T-cell (primary cell): ENCODE measurements around the gene GLB1L. TPM values are rescaled to one million over a fixed set of nuclear protein-coding genes. Genes with fewer than 3 reads are reported as not detected.

Source experiments
- ATAC-seq, 4 experiments: fragments of 200-7000 bp in 3 of 4; fragments of 150-1000 bp in 1 of 4; cut with Tn5 transposase; replicated peaks in 1 of 4; 1 replicate in 3 of 4; 2 replicates in 1 of 4; pipeline ENCODE4 v1.10.0; 2021; ENCODE audit warnings: moderate library complexity in 3 of 4, mild to moderate bottlenecking in 2 of 4, moderate number of reproducible peaks in 1 of 4
- CTCF ChIA-PET, 2 donors: fragments of 300-600 bp; sonication (Branson Sonifier 250); formaldehyde crosslinking; loops; one replicate each; lab custom pipeline; 2022; ENCODE audit warnings: antibody characterized with exemption in 2 of 2; lab: Charles Lee
- POLR2A ChIA-PET, 2 donors: fragments of 300-600 bp; sonication (Branson Sonifier 250); formaldehyde crosslinking; loops; one replicate each; lab custom pipeline; 2022; ENCODE audit warnings: antibody characterized with exemption in 2 of 2; lab: Charles Lee
- DNase-seq, 35 experiments: peaks; one replicate each; pipeline versions ENCODE4 v3.0.0 to v3.0.0-alpha.2; 2013 to 2023
- H3K27ac ChIP-seq: one replicate; pipeline ENCODE4 v1.5.1; 2013; ENCODE audit warnings: low read length
- H3K27me3 ChIP-seq, 2 experiments: replicated peaks in 1 of 2; 1 replicate in 1 of 2; 2 replicates in 1 of 2; pipeline versions ENCODE4 v1.6.1 to v1.7.0; 2013; ENCODE audit warnings: low read length in 1 of 2, mixed read lengths in 1 of 2; ENCODE audit not compliant: control insufficient read depth in 2 of 2, insufficient read depth in 2 of 2; ENCODE audit errors: extremely low read depth in 1 of 2
- H3K36me3 ChIP-seq, 2 donors: 1 replicate in 1 of 2; 2 replicates in 1 of 2; pipeline versions ENCODE4 v1.6.1 to v1.7.0; 2013; ENCODE audit warnings: low read length in 1 of 2; ENCODE audit not compliant: control insufficient read depth in 2 of 2, insufficient read depth in 1 of 2; ENCODE audit errors: extremely low read depth in 1 of 2
- H3K4me1 ChIP-seq, 2 experiments: 1 replicate in 1 of 2; 2 replicates in 1 of 2; pipeline versions ENCODE4 v1.6.1 to v1.7.0; 2013; ENCODE audit warnings: low read length in 2 of 2, mixed read lengths in 1 of 2; ENCODE audit not compliant: insufficient read depth in 2 of 2, control insufficient read depth in 1 of 2; ENCODE audit errors: extremely low read depth in 1 of 2
- H3K4me3 ChIP-seq, 2 donors: 1 replicate in 1 of 2; 2 replicates in 1 of 2; pipeline versions ENCODE4 v1.5.1 to v1.7.0; 2013; ENCODE audit warnings: mild to moderate bottlenecking in 2 of 2, low read length in 1 of 2, moderate library complexity in 1 of 2; ENCODE audit not compliant: control insufficient read depth in 1 of 2; ENCODE audit errors: extremely low read depth in 1 of 2
- H3K9me3 ChIP-seq: 2 replicates; pipeline ENCODE4 v1.7.0; 2013
- H3K27ac Mint-ChIP-seq, 2 donors: one replicate each; pipeline ENCODE4 v1.8.0; 2020 to 2021; ENCODE audit warnings: mild to moderate bottlenecking in 2 of 2, mixed read lengths in 2 of 2
- H3K27me3 Mint-ChIP-seq, 2 donors: one replicate each; pipeline ENCODE4 v1.8.0; 2021 to 2022; ENCODE audit warnings: mixed read lengths in 2 of 2
- H3K36me3 Mint-ChIP-seq: one replicate; pipeline ENCODE4 v1.8.0; 2021; ENCODE audit warnings: mixed read lengths
- H3K4me1 Mint-ChIP-seq, 3 donors: one replicate each; pipeline ENCODE4 v1.8.0; 2020 to 2022; ENCODE audit warnings: mixed read lengths in 3 of 3, mild to moderate bottlenecking in 1 of 3
- H3K4me3 Mint-ChIP-seq, 3 donors: one replicate each; pipeline ENCODE4 v1.8.0; 2020 to 2022; ENCODE audit warnings: mild to moderate bottlenecking in 3 of 3, mixed read lengths in 3 of 3, moderate library complexity in 3 of 3
- H3K9me3 Mint-ChIP-seq, 3 donors: one replicate each; pipeline ENCODE4 v1.8.0; 2020 to 2022; ENCODE audit warnings: mixed read lengths in 3 of 3
- WGBS: methylation state at CpG from one replicate; pipeline ENCODE4 v1.1.5; 2013; ENCODE audit warnings: missing lambda C conversion rate; ENCODE audit not compliant: insufficient coverage; 5-methylcytosine and 5-hydroxymethylcytosine counted together
- total RNA-seq, 35 experiments: library from RNA in 6 of 35; stranded (reverse) in 6 of 35; fragments of 120-200 nt in 1 of 35; gene quantifications; one replicate each; pipeline versions ENCODE4 v1.2.1 to v1.2.4 and lab custom pipeline; 2013 to 2026

GLB1L gene
- total RNA-seq, 5 donors from 2014 or later (not counting 1 experiment from before 2014, with no cell fraction given), result 1.1 to 3.0 (median 1.8) TPM

DNA sequence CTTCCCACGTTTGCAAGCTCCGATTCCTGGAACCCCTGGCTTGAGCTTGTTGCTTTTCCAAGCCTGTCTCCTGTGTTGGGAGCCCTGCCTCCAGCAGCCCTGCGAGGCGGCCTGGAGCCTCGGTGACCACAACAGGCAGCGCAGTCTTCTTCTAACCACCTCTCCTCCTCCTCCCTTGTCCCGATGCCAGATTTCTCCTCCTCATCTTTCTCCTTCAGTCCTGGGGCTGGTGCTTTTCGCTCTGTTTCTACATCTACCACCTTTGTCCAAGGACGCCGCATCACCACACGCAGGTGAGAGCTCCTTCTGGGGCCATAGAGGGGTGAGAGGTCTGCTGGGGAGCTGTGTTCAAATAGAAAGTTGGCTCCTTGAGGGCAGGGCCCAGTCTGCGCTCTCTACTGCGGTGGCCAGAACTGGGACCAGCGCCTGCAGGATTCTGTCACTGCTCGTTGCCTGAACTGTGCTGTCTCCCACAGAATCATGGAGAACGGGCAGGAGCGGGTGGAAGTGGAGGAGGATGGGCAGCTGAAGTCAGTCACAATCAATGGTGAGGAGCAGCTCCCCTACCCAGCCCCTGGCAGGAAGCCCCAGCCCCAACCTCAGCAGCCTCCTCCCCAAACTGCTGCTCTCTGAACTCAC is 37.8 kb upstream of the GLB1L start:
- no peak for DNase-seq
- no peak for ATAC-seq
- Mint-ChIP-seq H3K4me3 (no peak overlapping the region), H3K9me3 (no peaks in the 10 kb centered on the region), H3K4me1 (peaks cover 38 to 48% (median 42%) of the 10 kb centered on the region in 3 donors), H3K27me3 (no peaks in the 10 kb centered on the region), H3K36me3 (peaks cover 25% of the 10 kb centered on the region), H3K27ac (peak overlapping the region in 1 of 2 donors; percentile 11)
- Histone ChIP-seq H3K27me3 (no peaks in the 10 kb centered on the region), H3K4me3 (no peak overlapping the region), H3K9me3 (no peaks in the 10 kb centered on the region), H3K4me1 (peaks cover 7 to 37% of the 10 kb centered on the region in 2 experiments), H3K36me3 (peaks cover 23 to 62% of the 10 kb centered on the region in 2 donors), H3K27ac (no peak overlapping the region)
- WGBS, result 98% methylated on average over 9 of the region's 17 CpGs
- ChIA-PET POLR2A (interaction anchor here (0.6 to 0.7 kb wide), 3 partner anchors 9 to 26 kb away, joined by 3 to 7 read pairs (median 4); no protein-coding TSS in a partner anchor), CTCF (interaction anchor here (1.2 to 10.3 kb wide), 3 partner anchors 10 to 13 kb away, joined by 3 to 116 read pairs (median 6); no protein-coding TSS in a partner anchor)

DNA sequence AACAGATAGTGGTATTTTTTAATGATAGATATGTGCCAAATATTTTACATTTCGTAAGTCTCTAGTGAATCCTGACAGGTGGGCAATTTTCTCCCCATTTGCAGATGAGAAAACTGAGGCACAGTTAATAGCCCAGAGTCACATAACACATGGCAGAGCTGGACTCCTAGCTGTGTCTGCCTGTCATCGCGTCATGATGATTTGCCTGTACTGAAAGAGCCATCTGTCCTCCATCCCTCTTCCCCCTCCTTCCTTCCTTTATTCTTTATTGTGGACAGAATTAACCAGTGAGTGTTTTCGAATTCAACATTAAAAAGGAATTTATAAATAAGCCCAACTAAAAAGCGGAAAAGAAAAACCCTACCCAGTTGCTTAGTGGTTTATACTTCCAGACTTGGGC is 37.1 kb upstream of the GLB1L start:
- H3K4me3 Mint-ChIP-seq, result no peak overlapping the region

DNA sequence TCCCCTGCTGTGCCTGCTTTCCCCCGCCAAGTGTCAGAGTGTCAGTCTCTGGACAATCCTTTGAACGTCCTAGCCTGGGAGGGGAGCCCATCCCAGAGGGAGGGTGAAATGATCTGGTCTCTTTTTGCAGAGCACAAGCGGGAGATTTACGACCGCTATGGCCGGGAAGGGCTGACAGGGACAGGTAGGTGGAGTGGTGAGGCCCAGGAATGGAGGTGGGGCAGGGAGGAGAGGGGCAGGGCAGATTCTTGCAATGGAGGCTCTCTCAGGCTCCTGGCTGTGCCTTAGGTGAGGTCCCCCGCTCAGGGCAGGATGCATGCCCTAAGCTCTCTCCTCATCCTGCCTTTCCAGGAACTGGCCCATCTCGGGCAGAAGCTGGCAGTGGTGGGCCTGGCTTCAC is 36.3 kb upstream of the GLB1L start:
- Histone ChIP-seq H3K4me1 (peaks cover 11 to 45% of the 10 kb centered on the region in 2 experiments), H3K9me3 (no peaks in the 10 kb centered on the region), H3K27me3 (no peaks in the 10 kb centered on the region), H3K27ac (no peak overlapping the region), H3K4me3 (no peak overlapping the region), H3K36me3 (peaks cover 23 to 61% of the 10 kb centered on the region in 2 donors)
- DNase-seq (no peak), ATAC-seq (no peak)
- Mint-ChIP-seq H3K4me1 (peaks cover 47 to 59% (median 52%) of the 10 kb centered on the region in 3 donors), H3K4me3 (peak overlapping the region in 1 of 3 donors; percentile 85), H3K27ac (peak overlapping the region in 1 of 2 donors; percentile 22), H3K36me3 (peaks cover 25% of the 10 kb centered on the region), H3K27me3 (no peaks in the 10 kb centered on the region), H3K9me3 (no peaks in the 10 kb centered on the region)
- ChIA-PET POLR2A (interaction anchor here (0.5 to 1.2 kb wide), 2 partner anchors 10 to 37 kb away, joined by 3 to 5 read pairs; no protein-coding TSS in a partner anchor), CTCF (interaction anchor here (0.8 to 10.3 kb wide), 5 partner anchors 11 to 27 kb away, joined by 3 to 116 read pairs (median 9); partner anchors contain the start of gene TUBA4A (in 1 of the 2))
- 83% methylated on average over 5 of the region's 8 CpGs for WGBS

More for the DNA sequence above, 37.1 kb upstream of the GLB1L start:
- DNase-seq, result no peak
- peaks cover 45 to 55% (median 49%) of the 10 kb centered on the region in 3 donors for H3K4me1 Mint-ChIP-seq
- H3K36me3 Mint-ChIP-seq, result peaks cover 25% of the 10 kb centered on the region
- no peaks in the 10 kb centered on the region for H3K27me3 Mint-ChIP-seq
- no peaks in the 10 kb centered on the region for H3K27me3 ChIP-seq
- H3K9me3 ChIP-seq, result no peaks in the 10 kb centered on the region
- H3K4me1 ChIP-seq, result peaks cover 11 to 44% of the 10 kb centered on the region in 2 experiments
- H3K27ac Mint-ChIP-seq, result no peak overlapping the region
- CTCF ChIA-PET, result interaction anchor here (0.6 to 10.3 kb wide), 5 partner anchors 12 to 28 kb away, joined by 3 to 116 read pairs (median 9); partner anchors contain the start of gene TUBA4A (in 1 of the 2)
- ATAC-seq, result no peak
- H3K36me3 ChIP-seq, result peaks cover 23 to 62% of the 10 kb centered on the region in 2 donors
- POLR2A ChIA-PET, result interaction anchor here in 1 of 2 donors (0.7 kb wide), 1 partner anchor 10 kb away, joined by 4 read pairs; no protein-coding TSS in a partner anchor
- H3K4me3 ChIP-seq, result no peak overlapping the region
- no peaks in the 10 kb centered on the region for H3K9me3 Mint-ChIP-seq
- H3K27ac ChIP-seq, result no peak overlapping the region
- WGBS, result 100% methylated on average over 1 of the region's 5 CpGs

DNA sequence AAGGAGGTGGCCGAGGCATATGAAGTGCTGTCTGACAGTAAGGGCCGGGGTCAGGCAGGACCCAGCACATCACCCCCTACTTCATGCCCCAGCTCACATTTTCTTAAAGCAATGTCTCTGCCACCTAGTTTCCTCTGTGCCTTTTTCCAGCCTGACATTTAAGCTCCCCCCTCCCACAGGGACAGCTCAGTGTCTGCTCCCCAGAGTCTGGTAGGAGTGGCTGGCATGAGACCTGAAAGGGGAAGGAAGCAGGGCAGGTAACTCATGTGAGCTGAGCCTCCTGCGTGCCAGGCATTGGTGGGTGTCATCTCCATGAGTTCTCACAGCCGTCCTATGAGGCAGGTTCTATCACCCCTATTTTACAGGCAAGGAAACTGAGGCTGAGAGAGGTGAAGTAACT is 35.4 kb upstream of the GLB1L start:
- H3K27ac Mint-ChIP-seq, result peak overlapping the region; percentile 39 to 46
- H3K27ac ChIP-seq, result peak overlapping the region; percentile 100
- POLR2A ChIA-PET, result interaction anchor here (0.6 to 2.4 kb wide), 5 partner anchors 11 to 36 kb away, joined by 3 to 14 read pairs (median 7); partner anchors contain the start of genes GLB1L (in 1 of the 2), STK16 (in 1 of the 2), TUBA4A (in 1 of the 2) and TUBA4B (in 1 of the 2)
- H3K4me3 Mint-ChIP-seq, result peak overlapping the region; percentile 85 to 98 (median 97)
- H3K4me3 ChIP-seq, result no peak overlapping the region
- H3K36me3 Mint-ChIP-seq, result peaks cover 25% of the 10 kb centered on the region
- H3K27me3 Mint-ChIP-seq, result no peaks in the 10 kb centered on the region
- peaks cover 23 to 54% of the 10 kb centered on the region in 2 donors for H3K36me3 ChIP-seq
- WGBS, result no CpG with 5 or more reads among the region's 4 CpGs
- no peak for ATAC-seq
- DNase-seq, result no peak
- H3K9me3 Mint-ChIP-seq, result no peaks in the 10 kb centered on the region
- H3K4me1 ChIP-seq, result peaks cover 11 to 43% of the 10 kb centered on the region in 2 experiments
- peaks cover 47 to 59% (median 52%) of the 10 kb centered on the region in 3 donors for H3K4me1 Mint-ChIP-seq
- no peaks in the 10 kb centered on the region for H3K27me3 ChIP-seq
- CTCF ChIA-PET, result interaction anchor here (0.5 to 10.3 kb wide), 7 partner anchors 11 to 301 kb away, joined by 3 to 116 read pairs (median 6); partner anchors contain the start of gene TUBA4A (in 1 of the 2)
- H3K9me3 ChIP-seq, result no peaks in the 10 kb centered on the region

DNA sequence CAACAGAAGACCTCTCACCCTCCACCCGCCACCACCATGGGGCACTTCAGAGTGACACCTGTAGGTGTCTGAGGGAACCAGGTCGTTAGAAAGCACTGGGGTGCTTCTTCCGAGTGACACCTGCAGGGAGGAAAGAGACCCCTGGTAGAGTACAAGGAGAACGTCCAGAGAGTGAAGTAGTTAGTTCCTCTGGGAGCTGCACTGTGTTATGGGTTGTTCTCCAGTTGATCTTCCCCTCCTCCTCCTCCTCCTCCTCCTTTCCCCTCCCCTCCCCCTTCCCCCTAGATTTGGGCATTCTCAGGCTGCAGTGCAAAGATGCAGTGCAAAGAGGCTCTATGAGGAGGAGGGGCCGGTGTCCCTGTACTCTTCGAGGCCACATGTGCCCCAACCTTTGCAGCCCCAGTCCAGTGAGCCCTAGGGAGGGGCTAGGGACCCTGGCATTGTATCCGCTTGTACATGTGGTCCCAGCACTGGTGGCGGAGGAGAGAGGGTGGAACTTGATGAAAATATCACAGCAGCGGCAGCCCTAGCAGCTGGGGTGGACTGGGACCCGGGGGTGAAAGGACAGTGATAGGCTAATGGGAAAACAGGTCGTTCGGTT is 34.8 kb upstream of the GLB1L start:
- peak in 2 of 4 experiments; percentile 49 to 56 for ATAC-seq
- no peaks in the 10 kb centered on the region for H3K9me3 Mint-ChIP-seq
- Histone ChIP-seq H3K27me3 (no peaks in the 10 kb centered on the region), H3K9me3 (no peaks in the 10 kb centered on the region), H3K4me3 (peak overlapping the region; percentile 76 to 93), H3K36me3 (peaks cover 23 to 47% of the 10 kb centered on the region in 2 donors), H3K27ac (peak overlapping the region; percentile 100), H3K4me1 (peaks cover 11 to 42% of the 10 kb centered on the region in 2 experiments)
- DNase-seq, result peak in 2 of 35 experiments; percentile 89 to 91
- WGBS, result 76% methylated on average over 4 of the region's 12 CpGs
- POLR2A ChIA-PET, result interaction anchor here in 1 of 2 donors (0.6 to 2.4 kb wide), 6 partner anchors 26 to 1059 kb away, joined by 3 to 14 read pairs (median 4); partner anchors contain the start of genes GLB1L, STK16, TUBA4A and TUBA4B
- CTCF ChIA-PET, result interaction anchor here (0.9 to 10.3 kb wide), 8 partner anchors 12 to 121 kb away, joined by 3 to 116 read pairs (median 6); partner anchors contain the start of genes ANKZF1 (in 1 of the 2), ATG9A (in 1 of the 2), NHEJ1 (in 1 of the 2) and TUBA4A (in 1 of the 2)
- H3K27me3 Mint-ChIP-seq, result no peaks in the 10 kb centered on the region
- H3K4me1 Mint-ChIP-seq, result peaks cover 43 to 54% (median 49%) of the 10 kb centered on the region in 3 donors
- peak overlapping the region; percentile 99 for H3K27ac Mint-ChIP-seq
- peaks cover 21% of the 10 kb centered on the region for H3K36me3 Mint-ChIP-seq
- peak overlapping the region; percentile 85 to 98 (median 97) for H3K4me3 Mint-ChIP-seq
